ENCODE results near the gene NUDT16L1.

- TF ChIP-seq CTCF (IDR thresholded peaks at IDR 0.05) = no peak
- no peak for TF ChIP-seq POLR2A (IDR thresholded peaks at IDR 0.05)
These were observed 4.5 kb downstream of the NUDT16L1 start for GRCh38 chr16:4697848-4698291.

Data from adrenal gland (tissue), 5 donors.